GM18861 (cell line): ENCODE data around the gene ERVV-1.
"Not testable (repeated sequence)": the region's sequence is repeated elsewhere in the genome, so short reads cannot be mapped to it uniquely, and the experiment has no call there.

ENCODE experiments used
- ATAC-seq: cut with Tn5 transposase; IDR thresholded peaks from one replicate; pipeline ENCODE4 v1.9.1; 2021; ENCODE audit not compliant: unreplicated experiment

The ERVV-1 gene

DNA sequence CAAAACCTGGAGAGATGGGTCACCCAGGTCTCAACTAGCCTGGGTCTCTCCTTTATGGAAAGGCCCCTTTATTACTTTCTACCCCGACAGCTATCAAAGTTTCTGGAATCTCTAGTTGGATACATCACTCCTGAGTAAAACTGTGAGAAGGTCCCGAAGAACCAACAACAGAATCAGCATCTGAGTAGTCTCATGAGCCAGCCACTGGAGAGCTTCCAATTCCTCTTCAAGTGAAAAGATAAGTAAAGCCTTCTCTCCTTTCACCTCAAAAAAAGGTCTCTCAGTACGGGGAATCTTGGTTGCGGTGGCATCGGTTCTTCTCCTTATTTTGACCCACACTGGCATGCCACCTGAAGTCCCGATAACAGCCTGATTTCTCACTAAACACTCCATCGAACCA lies at the start of gene ERVV-1:
TSS of gene ERVV-1 (plus strand) at position 301 of the 400 bp plus-strand sequence. CDS start 170 bp downstream, outside the sequence.
- ATAC-seq: no peak

DNA sequence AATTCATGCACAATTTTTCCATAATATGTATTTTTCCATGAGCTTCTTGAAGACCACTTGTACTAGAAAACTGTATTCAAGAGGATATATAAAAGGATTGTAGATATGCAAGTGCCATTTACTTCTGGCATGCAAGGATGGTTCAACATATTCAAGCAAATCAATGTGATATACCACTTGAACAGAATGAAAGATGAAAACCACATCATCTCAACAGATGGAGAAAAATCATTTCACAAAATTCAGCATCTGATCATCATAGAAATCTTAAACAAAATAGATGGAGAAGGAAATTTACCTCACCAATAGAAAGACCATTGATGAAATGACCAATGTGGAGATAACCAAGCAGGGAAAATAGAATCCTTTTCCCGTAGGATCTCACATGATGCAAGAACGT lies 45.9 kb upstream of the ERVV-1 start:
- no peak for ATAC-seq

DNA sequence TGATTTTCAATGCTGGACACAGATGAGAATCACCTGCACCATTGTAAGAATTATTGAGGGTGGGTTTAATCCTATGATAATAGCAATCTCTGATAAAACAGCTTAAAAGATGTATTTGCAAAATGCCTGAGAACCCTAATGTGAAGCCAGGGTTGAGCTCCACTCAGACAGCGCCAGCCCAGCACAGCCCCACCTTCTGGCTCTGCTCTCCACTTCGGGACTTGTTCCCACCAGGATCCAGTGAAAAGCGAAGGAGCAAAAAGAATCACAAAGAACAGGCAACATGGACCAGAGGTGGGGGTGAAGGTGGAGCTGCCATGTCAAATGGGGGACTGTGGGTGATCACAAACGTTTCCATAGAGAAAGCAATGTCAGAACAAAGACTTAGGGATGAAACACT lies 32.4 kb upstream of the ERVV-1 start:
- no peak for ATAC-seq

DNA sequence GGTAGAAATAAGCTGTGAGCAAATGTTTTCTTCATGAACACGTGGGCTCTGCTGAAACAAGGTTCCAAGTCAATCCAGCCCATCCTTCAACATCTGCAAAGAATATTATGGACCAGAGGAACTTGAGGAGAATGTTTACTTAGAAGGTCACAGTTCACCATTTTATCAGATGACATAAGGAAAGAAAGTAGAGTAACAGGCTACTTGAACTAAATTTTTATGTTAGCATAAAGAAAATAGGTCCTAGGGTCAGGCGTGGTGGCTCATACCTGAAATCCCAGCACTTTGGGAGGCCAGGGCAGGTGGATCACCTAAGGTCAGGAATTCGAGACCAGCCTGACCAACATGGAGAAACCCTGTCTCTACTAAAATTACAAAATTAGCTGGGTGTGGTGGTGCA lies 30.6 kb upstream of the ERVV-1 start:
- ATAC-seq: not testable (repeated sequence)

- ATAC-seq: no peak
Observed at GRCh38 chr19:52987221-52987620, 26.5 kb upstream of the ERVV-1 start.

DNA sequence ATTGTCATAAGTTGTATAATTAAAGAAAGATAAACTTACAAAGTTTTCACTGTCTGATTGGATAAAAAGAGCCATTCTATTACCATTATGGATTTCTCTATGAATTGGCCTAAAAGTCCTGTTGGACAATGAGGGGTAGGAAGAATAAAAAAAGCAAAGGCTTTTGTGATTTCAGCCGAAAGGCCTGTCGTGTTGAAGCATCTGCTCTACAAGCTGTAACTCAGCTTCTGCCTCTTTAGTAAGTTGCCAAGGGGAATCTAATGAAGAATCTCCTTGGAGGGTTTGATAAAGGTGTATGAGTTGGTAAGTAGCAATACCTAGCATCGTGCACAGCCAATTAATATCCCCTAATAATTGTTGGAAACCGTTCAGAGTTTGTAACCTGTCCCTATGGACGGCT lies 25.2 kb upstream of the ERVV-1 start:
- no peak for ATAC-seq

DNA sequence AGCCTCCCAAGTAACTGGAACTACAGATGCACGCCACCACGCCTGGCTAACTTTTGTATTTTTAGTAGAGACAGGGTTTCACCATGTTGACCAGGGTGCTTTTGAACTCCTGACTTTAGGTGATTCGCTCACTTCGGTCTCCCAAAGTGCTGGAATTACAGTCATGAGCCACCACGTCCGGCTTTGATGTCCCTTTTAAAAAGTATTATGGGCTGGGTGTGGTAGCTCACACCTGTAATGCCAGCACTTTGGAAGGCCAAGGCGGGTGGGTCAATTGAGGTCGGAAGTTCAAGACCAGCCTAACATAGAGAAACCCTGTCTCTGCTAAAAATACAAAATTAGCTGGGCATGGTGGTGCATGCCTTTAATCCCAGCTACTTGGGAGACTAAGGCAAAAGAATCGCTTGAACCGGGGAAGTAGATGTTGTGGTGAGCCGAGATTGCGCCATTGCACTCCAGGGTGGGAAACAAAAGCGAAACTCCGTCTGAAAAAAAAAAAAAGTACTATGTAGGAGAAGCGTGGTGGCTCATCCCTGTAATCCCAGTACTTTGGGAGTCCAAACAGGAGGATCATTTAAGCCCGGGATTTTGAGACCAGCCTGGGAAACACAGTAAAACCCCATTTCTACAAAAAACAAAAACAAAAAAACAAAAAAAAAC lies 22.8 kb upstream of the ERVV-1 start:
- ATAC-seq: no peak

DNA sequence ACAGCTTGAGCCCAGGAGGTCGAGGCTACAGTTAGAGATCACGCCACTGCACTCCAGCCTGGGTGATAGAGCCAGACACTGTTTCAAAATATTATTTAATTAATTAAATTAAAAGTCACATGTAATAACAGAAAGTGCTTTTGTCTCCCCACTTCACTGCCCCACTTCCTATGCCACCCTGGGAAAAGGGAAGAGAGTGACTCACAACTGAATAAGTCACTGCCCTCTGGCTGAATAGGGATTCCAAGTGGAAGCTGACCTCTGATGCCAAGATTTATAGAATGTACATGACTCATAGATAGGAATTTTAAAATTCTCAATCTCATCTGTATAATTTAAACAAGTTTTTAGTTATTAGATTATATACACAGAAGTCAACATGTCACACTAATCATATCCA lies 22.2 kb upstream of the ERVV-1 start:
- ATAC-seq: no peak

- ATAC-seq: no peak
Observed at GRCh38 chr19:52992109-52993004, 21.4 kb upstream of the ERVV-1 start.

DNA sequence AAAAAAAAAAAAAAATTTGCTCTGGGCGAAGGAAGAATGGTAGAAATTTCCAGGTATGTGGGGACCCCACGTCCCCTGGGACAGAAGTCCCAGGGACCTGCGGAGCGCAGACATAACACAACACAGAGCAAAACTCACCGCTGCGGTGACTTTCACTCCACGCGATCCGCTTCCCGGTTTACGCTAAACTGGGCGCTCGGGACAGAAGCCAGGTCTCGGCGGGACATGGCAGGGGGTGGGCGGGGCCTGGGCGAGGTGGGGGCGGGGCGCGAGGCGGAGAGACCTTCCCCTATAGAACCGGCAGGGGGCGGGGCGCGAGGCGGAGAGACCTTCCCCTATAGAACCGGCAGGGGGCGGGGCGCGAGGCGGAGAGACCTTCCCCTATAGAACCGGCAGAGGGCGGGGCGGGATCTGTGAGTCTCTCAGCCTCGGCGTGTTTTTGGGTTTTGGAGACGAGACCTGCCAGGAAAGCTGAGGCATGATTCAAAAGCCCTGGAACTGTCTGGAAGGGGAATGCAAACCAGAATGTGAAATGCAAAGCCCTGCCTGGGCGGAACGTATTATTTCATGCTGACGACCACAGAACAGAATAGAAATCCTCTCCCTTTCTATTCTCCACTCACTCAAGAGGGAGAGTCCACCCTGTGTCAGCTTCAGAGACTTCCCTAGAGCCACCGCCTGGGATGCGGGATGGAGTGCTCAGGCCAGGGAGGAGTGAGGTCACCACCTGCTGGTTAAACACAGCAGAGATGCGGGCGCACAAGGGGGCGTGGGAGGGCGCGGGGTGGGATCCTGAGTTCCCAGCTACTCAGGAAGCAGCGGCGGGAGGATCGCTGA lies 20.2 kb upstream of the ERVV-1 start:
- no peak for ATAC-seq

DNA sequence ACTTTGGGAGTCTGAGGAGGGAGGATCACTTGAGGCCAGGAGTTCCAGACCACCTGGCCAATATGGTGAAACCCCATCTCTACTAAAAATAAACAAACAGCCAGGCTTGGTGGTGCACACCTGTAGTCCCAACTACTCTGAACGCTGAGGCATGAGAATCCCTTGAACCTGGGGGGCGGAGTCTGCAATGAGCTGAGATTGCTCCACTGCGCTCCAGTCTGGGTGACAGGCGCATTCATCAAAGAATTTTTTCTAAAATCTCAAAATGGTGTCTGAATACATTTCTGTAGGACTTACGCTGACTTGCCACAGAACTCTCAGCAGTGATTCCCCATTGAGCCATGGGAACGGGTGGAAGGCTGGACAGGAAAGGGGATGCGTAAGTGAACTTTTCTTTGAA lies 18.0 kb upstream of the ERVV-1 start:
- ATAC-seq: no peak

GRCh38 chr19:52997975-52998374 lies 15.7 kb upstream of the ERVV-1 start:
- ATAC-seq: no peak

DNA sequence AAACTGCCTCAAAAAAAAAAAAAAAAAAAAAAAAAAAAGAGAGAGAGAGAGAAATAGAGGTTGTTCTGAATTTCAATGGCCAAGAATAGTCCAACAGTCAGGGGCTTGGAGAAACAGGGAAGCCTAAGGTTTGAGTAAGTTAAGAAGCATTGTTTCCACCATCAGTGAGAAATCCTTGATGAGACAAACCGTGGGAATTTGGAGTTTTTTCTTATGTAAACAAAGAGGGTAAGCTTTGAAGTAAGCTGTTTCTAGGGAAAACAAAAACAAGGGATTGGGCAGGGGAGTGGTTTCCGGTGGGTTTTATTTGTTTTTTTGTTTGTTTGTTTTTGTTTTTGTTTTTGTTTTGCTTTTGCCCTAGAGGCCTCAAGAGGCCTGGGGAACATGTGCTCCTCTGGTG lies 11.2 kb upstream of the ERVV-1 start:
- no peak for ATAC-seq

- no peak for ATAC-seq
Observed at GRCh38 chr19:53004242-53004641, 9.5 kb upstream of the ERVV-1 start.

DNA sequence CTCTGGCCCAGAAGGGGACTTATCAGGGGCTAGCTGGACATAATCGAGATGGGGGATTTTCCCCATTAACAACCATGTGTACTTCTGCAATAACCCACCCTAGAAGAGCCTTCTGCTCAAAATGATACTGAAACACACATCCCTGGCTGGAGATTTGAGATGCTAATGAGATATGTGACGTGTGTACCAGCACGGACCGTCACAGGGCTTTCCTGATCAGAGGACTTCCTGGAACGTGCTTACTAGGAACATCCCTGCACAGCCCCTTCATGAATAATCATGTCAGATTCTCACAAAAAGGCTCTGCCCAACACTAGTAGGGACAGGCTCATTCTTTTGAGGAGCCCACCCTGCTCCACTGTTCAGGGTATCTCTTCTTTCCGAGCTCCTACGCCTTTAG lies 6.5 kb upstream of the ERVV-1 start:
- no peak for ATAC-seq

- ATAC-seq: no peak
Observed at GRCh38 chr19:53007606-53008005, 6.1 kb upstream of the ERVV-1 start.

DNA sequence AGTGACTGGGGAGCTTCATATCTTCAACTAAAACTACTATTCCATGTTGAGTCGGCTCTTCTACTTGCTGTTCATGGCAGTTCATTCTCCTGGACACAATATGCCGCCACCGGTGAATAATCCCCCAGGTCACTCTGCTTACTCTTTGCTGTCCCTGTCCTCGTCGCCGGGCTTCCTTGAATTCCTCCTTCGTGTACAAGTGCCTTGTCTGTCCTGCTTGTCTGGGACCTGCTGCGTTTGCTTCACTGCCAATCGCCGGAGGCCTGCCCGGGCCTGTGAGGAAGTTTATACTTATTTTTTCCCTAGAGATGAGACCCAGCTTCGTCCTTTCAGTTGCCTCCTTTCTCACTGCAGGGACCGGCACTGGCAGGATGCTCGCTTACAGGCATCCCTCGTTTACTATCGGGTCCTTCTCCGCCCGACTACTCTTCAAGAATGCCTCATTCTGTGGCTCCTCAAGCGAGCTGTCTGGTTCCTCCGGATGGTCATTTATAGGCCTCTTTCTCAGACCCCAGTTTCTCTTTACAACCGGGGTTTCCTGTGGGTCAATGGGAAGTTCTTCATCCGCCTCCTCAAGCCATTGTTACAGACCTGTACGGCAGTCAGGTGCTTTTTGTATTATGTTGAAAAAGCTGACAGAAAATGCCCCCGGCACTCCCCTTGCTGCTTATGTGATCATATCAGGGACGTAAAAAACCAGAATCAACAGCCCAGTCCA lies 5.5 kb upstream of the ERVV-1 start:
- no peak for ATAC-seq

- no peak for ATAC-seq
Observed at GRCh38 chr19:53010494-53010893, 3.2 kb upstream of the ERVV-1 start.

DNA sequence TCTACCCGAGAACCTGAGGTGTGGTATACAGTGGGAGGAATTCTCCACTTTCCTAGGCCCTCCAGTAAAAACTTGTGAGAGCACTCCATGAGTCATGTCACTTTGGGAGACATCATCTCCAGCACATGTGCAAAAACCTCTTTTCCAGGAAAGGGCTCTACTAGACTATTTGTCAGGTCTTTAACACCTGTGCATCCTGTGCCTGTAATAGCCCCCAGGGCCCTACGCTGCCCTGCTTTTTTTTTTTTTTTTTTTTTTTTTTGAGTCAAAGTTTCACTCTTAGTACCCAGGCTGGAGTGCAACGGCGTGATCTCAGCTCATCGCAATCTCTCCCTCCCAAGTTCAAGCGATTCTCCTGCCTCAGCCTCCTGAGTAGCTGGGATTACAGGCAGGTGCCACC lies 1.7 kb upstream of the ERVV-1 start:
- ATAC-seq: no peak

DNA sequence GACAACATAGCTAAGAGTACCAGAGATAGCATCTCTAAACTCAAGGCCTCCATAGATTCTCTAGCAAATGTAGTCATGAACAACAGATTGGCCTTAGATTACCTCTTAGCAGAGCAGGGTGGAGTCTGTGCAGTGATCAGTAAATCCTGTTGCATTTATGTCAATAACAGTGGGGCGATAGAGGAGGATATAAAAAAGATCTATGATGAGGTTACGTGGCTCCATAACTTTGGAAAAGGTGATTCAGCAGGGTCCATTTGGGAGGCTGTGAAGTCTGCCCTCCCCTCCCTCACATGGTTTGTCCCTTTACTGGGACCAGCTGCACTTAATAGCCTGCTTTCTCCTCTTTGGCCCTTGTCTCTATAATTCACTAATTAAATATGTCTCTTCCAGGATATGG lies 1.4 kb downstream of the ERVV-1 start:
- no peak for ATAC-seq

DNA sequence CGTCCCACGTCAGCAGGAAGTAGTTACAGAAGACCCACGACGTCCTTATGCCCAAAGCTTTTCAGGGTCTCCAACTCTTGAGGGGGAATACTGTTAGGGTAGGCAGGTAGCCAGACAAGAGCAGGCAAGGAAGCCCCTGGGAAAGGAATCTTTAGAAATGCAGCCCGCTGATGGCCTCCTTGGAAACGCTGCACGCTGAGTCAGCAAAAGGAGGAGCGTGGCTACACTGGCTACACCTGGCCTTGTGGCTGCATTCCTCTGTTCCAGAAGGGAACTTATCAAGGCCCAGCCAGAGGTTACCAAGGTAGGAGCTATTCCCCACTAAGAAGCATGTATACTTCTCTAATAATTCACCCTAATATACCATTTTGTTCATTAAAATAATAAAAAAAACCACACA lies 2.0 kb downstream of the ERVV-1 start:
- ATAC-seq: no peak
